Cardiac fibroblast (primary cell): ENCODE results near the gene GDPD5.
A peak's percentile ranks its signal among the peaks of the same experiment; 100 is the strongest.

Source experiments
- DNase-seq, 2 donors: peaks; one replicate each; pipeline versions ENCODE4 v3.0.0 to v3.0.0-alpha.2; 2010; ENCODE audit warnings: low read depth in 2 of 2
- H3K4me3 ChIP-seq, 2 donors: replicated peaks in 1 of 2; 1 replicate in 1 of 2; 2 replicates in 1 of 2; pipeline ENCODE4 v1.5.1; 2011; ENCODE audit warnings: low read depth in 2 of 2, low read length in 2 of 2, mild to moderate bottlenecking in 2 of 2, moderate library complexity in 1 of 2
- TF ChIP-seq, protein P1 (sequence below): IDR thresholded peaks from one replicate; pipeline ENCODE4 v1.5.1; 2011; ENCODE audit warnings: low read depth, mild to moderate bottlenecking, low read length, inconsistent platforms

GDPD5 gene

DNA sequence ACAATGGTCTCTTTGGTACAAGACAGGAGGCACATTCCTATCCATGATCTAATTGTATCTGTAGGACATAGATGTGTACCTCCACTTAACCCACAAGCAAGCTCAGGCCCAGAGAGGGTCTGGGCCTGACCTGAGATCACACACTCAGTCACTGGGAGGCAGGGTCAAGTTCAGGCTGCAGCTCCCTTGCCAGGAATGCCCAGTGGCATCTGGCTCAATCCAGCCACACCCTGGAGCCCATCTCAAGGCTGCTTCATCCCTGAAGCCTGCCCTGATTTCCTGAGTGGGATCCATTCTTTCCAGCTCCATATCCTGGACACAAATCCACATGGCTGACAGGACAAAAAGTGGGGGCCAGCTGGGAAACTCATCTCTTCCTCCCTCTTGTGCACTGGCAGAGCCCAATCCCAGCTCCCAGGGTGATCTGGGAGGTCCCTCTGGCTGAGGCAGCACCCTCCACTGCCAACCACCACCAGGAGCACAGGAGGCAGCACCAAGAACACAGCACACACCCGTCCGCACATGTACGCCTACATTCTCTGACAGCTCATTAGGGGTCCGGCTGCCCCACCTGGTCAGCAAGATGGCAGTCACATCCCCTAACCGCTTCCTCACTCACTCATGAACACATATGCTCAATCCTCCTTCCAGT is 53.5 kb downstream of the GDPD5 start:
- no peak for DNase-seq
- H3K4me3 ChIP-seq = no peak overlapping the region
- TF ChIP-seq, protein P1, sequence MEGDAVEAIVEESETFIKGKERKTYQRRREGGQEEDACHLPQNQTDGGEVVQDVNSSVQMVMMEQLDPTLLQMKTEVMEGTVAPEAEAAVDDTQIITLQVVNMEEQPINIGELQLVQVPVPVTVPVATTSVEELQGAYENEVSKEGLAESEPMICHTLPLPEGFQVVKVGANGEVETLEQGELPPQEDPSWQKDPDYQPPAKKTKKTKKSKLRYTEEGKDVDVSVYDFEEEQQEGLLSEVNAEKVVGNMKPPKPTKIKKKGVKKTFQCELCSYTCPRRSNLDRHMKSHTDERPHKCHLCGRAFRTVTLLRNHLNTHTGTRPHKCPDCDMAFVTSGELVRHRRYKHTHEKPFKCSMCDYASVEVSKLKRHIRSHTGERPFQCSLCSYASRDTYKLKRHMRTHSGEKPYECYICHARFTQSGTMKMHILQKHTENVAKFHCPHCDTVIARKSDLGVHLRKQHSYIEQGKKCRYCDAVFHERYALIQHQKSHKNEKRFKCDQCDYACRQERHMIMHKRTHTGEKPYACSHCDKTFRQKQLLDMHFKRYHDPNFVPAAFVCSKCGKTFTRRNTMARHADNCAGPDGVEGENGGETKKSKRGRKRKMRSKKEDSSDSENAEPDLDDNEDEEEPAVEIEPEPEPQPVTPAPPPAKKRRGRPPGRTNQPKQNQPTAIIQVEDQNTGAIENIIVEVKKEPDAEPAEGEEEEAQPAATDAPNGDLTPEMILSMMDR = no peak

DNA sequence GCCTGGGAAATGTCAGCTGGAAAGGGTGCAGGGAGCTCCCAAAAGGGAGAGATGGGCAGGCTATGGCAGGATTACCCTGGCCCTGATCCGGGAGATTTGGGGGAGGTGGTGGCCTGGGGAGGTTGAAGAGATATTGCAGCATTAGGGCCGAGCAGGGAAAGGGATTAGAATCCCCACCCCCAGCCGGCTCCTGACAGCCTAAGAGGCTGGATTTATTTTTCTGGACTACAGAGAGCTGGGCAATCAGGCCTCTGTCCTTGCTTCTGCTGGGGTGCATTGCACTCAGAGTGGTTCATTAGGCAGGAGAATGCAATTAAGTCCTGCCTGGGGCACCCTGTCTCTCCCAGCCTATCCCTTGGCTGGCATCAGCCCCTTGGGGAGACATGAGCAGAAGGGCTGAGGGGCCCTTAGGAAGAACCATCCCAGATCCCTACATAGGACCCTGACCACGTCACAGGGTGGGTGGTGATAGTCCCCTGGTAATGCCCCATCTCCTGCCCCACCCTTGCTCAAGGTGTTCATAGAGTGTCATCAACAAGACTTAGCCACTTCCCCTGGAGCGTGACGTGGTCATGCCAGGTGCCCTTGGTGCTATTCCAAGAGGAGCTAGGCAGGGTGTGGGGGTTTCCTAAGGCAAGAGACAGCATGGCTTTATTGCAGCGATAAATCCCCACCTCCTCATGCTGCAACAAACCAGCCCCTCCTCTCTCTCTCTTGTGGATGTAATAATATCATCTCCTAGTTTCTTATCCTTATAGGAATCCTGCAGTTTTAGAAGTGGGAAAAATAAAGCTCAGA is 54.4 kb downstream of the GDPD5 start:
- TF ChIP-seq, protein P1 = no peak
- no peak for DNase-seq
- H3K4me3 ChIP-seq = no peak overlapping the region

DNA sequence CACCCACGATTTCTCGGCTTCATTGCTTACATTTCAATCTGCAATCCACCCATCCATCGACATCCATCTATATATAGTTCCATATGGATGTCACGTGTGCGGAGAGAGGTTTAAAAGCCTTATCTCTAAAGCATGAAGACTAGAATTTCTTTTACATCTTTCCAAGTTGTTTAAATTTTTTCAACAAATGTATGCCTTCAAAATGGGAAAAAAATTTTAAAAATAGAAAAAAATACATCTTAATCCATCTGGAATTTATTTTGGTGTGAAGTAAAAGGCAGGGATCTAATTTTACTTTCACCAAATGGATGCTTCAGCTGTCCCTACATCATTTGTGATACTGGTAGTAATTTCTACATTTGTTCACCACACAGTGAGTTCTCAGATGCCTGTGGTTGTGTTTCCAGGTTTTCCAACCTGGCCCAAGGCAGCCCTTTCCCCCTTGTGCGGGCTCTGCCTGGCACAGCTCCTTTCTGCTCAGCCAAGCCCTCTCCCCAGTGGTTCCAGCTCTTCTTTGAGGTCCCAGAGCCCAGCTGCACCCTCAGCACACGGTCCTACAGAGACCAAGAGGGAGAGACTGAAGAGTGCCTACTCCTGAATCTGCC is 55.2 kb downstream of the GDPD5 start:
- TF ChIP-seq, protein P1 = no peak
- no peak for DNase-seq
- no peak overlapping the region for H3K4me3 ChIP-seq

DNA sequence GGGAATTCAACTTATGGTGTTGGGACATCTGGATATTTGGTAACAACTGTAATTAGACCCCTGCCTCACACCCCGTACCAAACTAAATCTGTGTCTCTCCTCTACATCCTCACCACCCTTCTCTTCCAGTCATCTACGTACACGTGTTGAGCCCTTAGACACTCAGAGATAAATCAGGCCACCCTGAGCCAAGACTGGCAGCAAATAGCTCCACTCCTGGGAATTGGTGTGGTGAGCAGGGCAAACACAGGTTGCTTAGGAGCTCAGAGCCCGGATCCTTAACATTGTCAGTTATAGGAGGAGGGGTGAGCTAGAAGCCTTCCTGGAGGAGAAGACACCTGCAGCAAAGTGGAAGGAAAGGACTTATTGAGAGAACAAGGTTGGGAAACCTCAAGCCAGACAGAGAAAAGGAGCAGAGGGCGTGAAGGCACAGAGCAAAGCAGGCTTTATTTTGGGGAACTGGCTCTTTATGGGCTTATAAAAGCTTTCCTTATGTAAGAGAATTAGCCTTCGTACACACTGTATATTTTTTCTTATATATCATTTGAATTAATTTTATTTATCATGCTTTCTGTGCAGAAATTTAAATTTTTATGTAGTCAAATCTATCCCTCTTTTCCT is 55.8 kb downstream of the GDPD5 start:
- no peak for DNase-seq
- TF ChIP-seq, protein P1 = no peak

DNA sequence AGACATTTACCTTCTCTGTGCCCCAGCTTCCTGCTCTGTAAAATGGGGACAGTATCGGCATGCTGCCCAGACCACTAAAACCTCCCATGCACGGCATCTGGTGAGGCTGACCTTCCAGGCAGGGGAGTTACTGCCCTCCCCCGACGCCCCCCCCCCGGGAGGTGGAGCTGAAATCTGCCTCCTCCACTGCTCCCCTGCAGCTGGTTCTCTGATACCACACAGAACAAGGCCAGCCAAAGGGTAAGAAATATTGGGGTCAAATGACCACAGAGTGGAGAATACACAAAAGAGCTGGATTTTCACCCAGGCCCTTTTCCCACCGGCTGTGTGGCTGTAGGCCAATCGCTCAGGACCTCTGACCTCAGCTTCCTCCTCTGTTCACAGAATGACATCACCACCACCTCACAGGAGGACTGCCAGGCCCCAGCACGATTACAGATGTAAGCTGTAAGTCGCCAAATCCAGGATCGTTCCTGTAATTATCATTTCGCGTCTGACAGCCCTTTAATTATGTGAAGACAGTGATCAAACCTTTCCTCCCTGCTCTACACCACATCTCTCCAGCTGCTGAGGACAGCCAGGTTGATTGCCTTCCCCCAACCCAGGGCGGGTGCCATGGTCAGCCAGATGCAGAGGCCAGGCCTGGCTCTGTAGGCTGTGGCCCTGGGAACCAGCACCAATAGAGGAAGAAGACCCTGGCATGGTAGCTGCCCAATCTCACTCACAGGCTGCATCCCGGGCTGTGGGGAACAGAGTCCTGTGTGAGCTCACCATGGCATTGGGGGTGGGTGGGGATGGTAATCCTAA is 57.0 kb downstream of the GDPD5 start:
- no peak overlapping the region for H3K4me3 ChIP-seq
- DNase-seq = peak; percentile 81 to 91
- TF ChIP-seq, protein P1 = no peak

More for the DNA sequence above, 55.8 kb downstream of the GDPD5 start:
- H3K4me3 ChIP-seq = no peak overlapping the region

DNA sequence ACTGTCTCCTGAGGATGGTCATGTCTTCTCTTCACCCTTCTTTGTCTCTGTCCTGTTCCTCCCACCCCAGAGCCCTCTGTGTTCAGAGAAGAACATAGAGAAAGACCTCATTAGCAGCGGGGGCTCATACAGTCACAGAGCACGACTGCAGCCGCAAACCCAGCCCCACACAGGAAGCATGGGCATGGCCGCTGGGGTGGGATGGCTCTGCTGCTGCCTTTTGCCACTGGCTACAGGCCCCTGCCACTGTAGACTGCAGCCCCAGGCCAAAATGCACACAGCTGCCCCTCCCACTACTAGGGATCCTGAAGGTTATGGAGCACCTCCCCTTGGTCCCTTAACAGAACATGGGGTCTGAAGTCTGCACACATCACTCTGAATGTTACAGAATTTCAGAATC is 57.9 kb downstream of the GDPD5 start:
- TF ChIP-seq, protein P1 = no peak
- DNase-seq = no peak
- no peak overlapping the region for H3K4me3 ChIP-seq
